ENCODE results near the gene POU3F4. TPM values are rescaled to one million over a fixed set of nuclear protein-coding genes. Genes with fewer than 3 reads are reported as not detected.

Gene POU3F4
- total RNA-seq, 3 donors from 2014 or later (not counting 1 experiment from before 2014, with no cell fraction given) = not detected

GRCh38 chrX:83501530-83501929, 6.6 kb upstream of the POU3F4 start:
- no peak for TF ChIP-seq CTCF (IDR thresholded peaks at IDR 0.05)
- no peak overlapping the region for H3K4me3 Mint-ChIP-seq
- ATAC-seq = no peak
- H3K4me1 Mint-ChIP-seq = no peaks in the 10 kb centered on the region
- H3K36me3 Mint-ChIP-seq = no peaks in the 10 kb centered on the region
- no peak for DNase-seq
- 5% methylated on average over 11 of the region's 11 CpGs for WGBS (ENCODE audit: insufficient coverage)
- Histone ChIP-seq H3K4me1 (ENCODE audit: control insufficient read depth, insufficient read depth, low read length) (no peaks in the 10 kb centered on the region), H3K36me3 (ENCODE audit: control insufficient read depth, insufficient read depth, low read length) (no peaks in the 10 kb centered on the region), H3K27me3 (ENCODE audit: control insufficient read depth, insufficient read depth, low read length) (no peaks in the 10 kb centered on the region), H3K9me3 (ENCODE audit: control insufficient read depth, insufficient read depth, low read length) (no peaks in the 10 kb centered on the region), H3K4me3 (ENCODE audit: low read length) (no peak overlapping the region), H3K27ac (ENCODE audit: low read length) (no peak overlapping the region)
- intact Hi-C loops (cut with micrococcal nuclease) = no loop called here
- H3K27ac Mint-ChIP-seq = no peak overlapping the region
- H3K27me3 Mint-ChIP-seq (ENCODE audit: low read depth in 2 of 2) = peaks cover 11 to 33% of the 10 kb centered on the region in 2 donors
- peaks cover 0 to 5% of the 10 kb centered on the region in 2 donors for H3K9me3 Mint-ChIP-seq

GRCh38 chrX:83504721-83505479, 3.2 kb upstream of the POU3F4 start:
- ATAC-seq = no peak
- Mint-ChIP-seq H3K9me3 (peaks cover 4 to 10% of the 10 kb centered on the region in 2 donors), H3K36me3 (no peaks in the 10 kb centered on the region), H3K27me3 (ENCODE audit: low read depth in 2 of 2) (peaks cover 21 to 66% of the 10 kb centered on the region in 2 donors), H3K4me1 (no peaks in the 10 kb centered on the region), H3K4me3 (no peak overlapping the region), H3K27ac (no peak overlapping the region)
- H3K36me3 ChIP-seq (ENCODE audit: control insufficient read depth, insufficient read depth, low read length) = no peaks in the 10 kb centered on the region
- 2% methylated on average over 6 of the region's 11 CpGs for WGBS (ENCODE audit: insufficient coverage)
- H3K4me3 ChIP-seq (ENCODE audit: low read length) = no peak overlapping the region
- no peak for TF ChIP-seq CTCF (IDR thresholded peaks at IDR 0.05)
- no peak overlapping the region for H3K27ac ChIP-seq (ENCODE audit: low read length)
- H3K27me3 ChIP-seq (ENCODE audit: control insufficient read depth, insufficient read depth, low read length) = peaks cover 8% of the 10 kb centered on the region
- H3K4me1 ChIP-seq (ENCODE audit: control insufficient read depth, insufficient read depth, low read length) = no peaks in the 10 kb centered on the region
- intact Hi-C loops (cut with micrococcal nuclease) = no loop called here
- no peak for DNase-seq
- no peaks in the 10 kb centered on the region for H3K9me3 ChIP-seq (ENCODE audit: control insufficient read depth, insufficient read depth, low read length)

- ATAC-seq (no peak), DNase-seq (no peak)
- peaks cover 3% of the 10 kb centered on the region for H3K4me1 ChIP-seq (ENCODE audit: control insufficient read depth, insufficient read depth, low read length)
- peaks cover 23 to 65% of the 10 kb centered on the region in 2 donors for H3K27me3 Mint-ChIP-seq (ENCODE audit: low read depth in 2 of 2)
- no peak overlapping the region for H3K27ac Mint-ChIP-seq
- H3K27me3 ChIP-seq (ENCODE audit: control insufficient read depth, insufficient read depth, low read length) = peaks cover 14% of the 10 kb centered on the region
- H3K36me3 Mint-ChIP-seq = no peaks in the 10 kb centered on the region
- intact Hi-C loops (cut with micrococcal nuclease) = no loop called here
- H3K4me3 Mint-ChIP-seq = no peak overlapping the region
- peaks cover 6 to 7% of the 10 kb centered on the region in 2 donors for H3K9me3 Mint-ChIP-seq
- no peak for TF ChIP-seq CTCF (IDR thresholded peaks at IDR 0.05)
- 11% methylated on average over 50 of the region's 50 CpGs for WGBS (ENCODE audit: insufficient coverage)
- H3K9me3 ChIP-seq (ENCODE audit: control insufficient read depth, insufficient read depth, low read length) = no peaks in the 10 kb centered on the region
- no peaks in the 10 kb centered on the region for H3K4me1 Mint-ChIP-seq
- no peak overlapping the region for H3K4me3 ChIP-seq (ENCODE audit: low read length)
- no peak overlapping the region for H3K27ac ChIP-seq (ENCODE audit: low read length)
- H3K36me3 ChIP-seq (ENCODE audit: control insufficient read depth, insufficient read depth, low read length) = no peaks in the 10 kb centered on the region
These were observed 600 bp downstream of the POU3F4 start for GRCh38 chrX:83508526-83509253.
